GM19372 (cell line): ENCODE results near the gene SYNPO2L.
"Not testable (repeated sequence)": the region's sequence is repeated elsewhere in the genome, so short reads cannot be mapped to it uniquely, and the experiment has no call there.

Experiments used
- ATAC-seq: cut with Tn5 transposase; IDR thresholded peaks from one replicate; pipeline ENCODE4 v1.9.1; 2021; ENCODE audit warnings: mild to moderate bottlenecking, low read depth, moderate library complexity; ENCODE audit not compliant: unreplicated experiment

The SYNPO2L gene

GRCh38 chr10:73655990-73656298 is at the start of gene SYNPO2L:
TSS of gene SYNPO2L (minus strand) at chr10:73656029. CDS start at chr10:73655922, 107 bp downstream.
- ATAC-seq, result no peak

GRCh38 chr10:73703924-73704323 is 48.1 kb upstream of the SYNPO2L start:
- ATAC-seq, result not testable (repeated sequence)

- not testable (repeated sequence) for ATAC-seq
Measured at GRCh38 chr10:73698819-73699218, 43.0 kb upstream of the SYNPO2L start.

- ATAC-seq, result not testable (repeated sequence)
Measured at GRCh38 chr10:73697675-73698159, 41.9 kb upstream of the SYNPO2L start, which contains the start of gene AGAP5. TSS of gene AGAP5 (minus strand) at chr10:73698109. CDS start at chr10:73697755, 354 bp downstream.

- not testable (repeated sequence) for ATAC-seq
Measured at GRCh38 chr10:73695302-73695701, 39.5 kb upstream of the SYNPO2L start.

GRCh38 chr10:73690755-73691154 is 34.9 kb upstream of the SYNPO2L start:
- ATAC-seq, result not testable (repeated sequence)

GRCh38 chr10:73689596-73689995 is 33.8 kb upstream of the SYNPO2L start:
- ATAC-seq, result not testable (repeated sequence)

GRCh38 chr10:73687641-73688040 is 31.8 kb upstream of the SYNPO2L start:
- ATAC-seq, result not testable (repeated sequence)

- ATAC-seq, result not testable (repeated sequence)
Measured at GRCh38 chr10:73674546-73674945, 18.7 kb upstream of the SYNPO2L start.

- ATAC-seq, result not testable (repeated sequence)
Measured at GRCh38 chr10:73668378-73668777, 12.5 kb upstream of the SYNPO2L start.

- not testable (repeated sequence) for ATAC-seq
Measured at GRCh38 chr10:73666153-73666809, 10.5 kb upstream of the SYNPO2L start.

- ATAC-seq, result not testable (repeated sequence)
Measured at GRCh38 chr10:73665581-73665980, 9.8 kb upstream of the SYNPO2L start.

- ATAC-seq, result not testable (repeated sequence)
Measured at GRCh38 chr10:73664156-73665040, 8.6 kb upstream of the SYNPO2L start.

GRCh38 chr10:73663621-73664020 is 7.8 kb upstream of the SYNPO2L start:
- ATAC-seq, result not testable (repeated sequence)

GRCh38 chr10:73662705-73663104 is 6.9 kb upstream of the SYNPO2L start:
- not testable (repeated sequence) for ATAC-seq

- no peak for ATAC-seq
Measured at GRCh38 chr10:73655257-73655989, 406 bp downstream of the SYNPO2L start.

GRCh38 chr10:73653701-73654100 is 2.1 kb downstream of the SYNPO2L start:
- no peak for ATAC-seq

GRCh38 chr10:73653195-73653594 is 2.6 kb downstream of the SYNPO2L start:
- no peak for ATAC-seq

- ATAC-seq, result no peak
Measured at GRCh38 chr10:73650537-73651331, 5.1 kb downstream of the SYNPO2L start.
